Measurements from ENCODE around the gene DOCK7. TPM values are rescaled to one million over a fixed set of nuclear protein-coding genes. Genes with fewer than 3 reads are reported as not detected.

DOCK7 gene
- total RNA-seq (10 to 100 TPM; 33.1 to 38.3 TPM), polyA plus RNA-seq (ENCODE audit: insufficient read length in 6 of 6) (10 to 100 TPM; 43.3 to 53.8 (median 48.3) TPM)
- long read RNA-seq, donor 1, partial matches to known transcripts, result 0 of 3 reads
- long read RNA-seq, donor 1, other reads (novel, unspliced or antisense), result 0 of 3 reads
- long read RNA-seq, donor 2, full-length matches to known transcripts, result 4 of 10 reads
- long read RNA-seq, donor 2, partial matches to known transcripts, result 6 of 10 reads
- long read RNA-seq, donor 2, other reads (novel, unspliced or antisense), result 0 of 10 reads
- long read RNA-seq, donor 3, result 0 reads
- long read RNA-seq, donor 4, partial matches to known transcripts, result 3 of 5 reads
- long read RNA-seq, donor 4, other reads (novel, unspliced or antisense), result 0 of 5 reads
- long read RNA-seq, donor 5, full-length matches to known transcripts, result 2 of 10 reads
- long read RNA-seq, donor 5, partial matches to known transcripts, result 8 of 10 reads
- long read RNA-seq, donor 5, other reads (novel, unspliced or antisense), result 0 of 10 reads
- long read RNA-seq, donor 6, partial matches to known transcripts, result 7 of 8 reads
- long read RNA-seq, donor 6, other reads (novel, unspliced or antisense), result 0 of 8 reads
- long read RNA-seq, donor 7, partial matches to known transcripts, result 0 of 2 reads
- long read RNA-seq, donor 7, other reads (novel, unspliced or antisense), result 0 of 2 reads
- long read RNA-seq, donor 8, full-length matches to known transcripts, result 1 of 1 reads
- long read RNA-seq, donor 8, partial matches to known transcripts, result 0 of 1 reads
- long read RNA-seq, donor 8, other reads (novel, unspliced or antisense), result 0 of 1 reads
- long read RNA-seq, donor 9, result 0 reads
- long read RNA-seq, donor 10, partial matches to known transcripts, result 3 of 4 reads
- long read RNA-seq, donor 10, other reads (novel, unspliced or antisense), result 0 of 4 reads
- long read RNA-seq, donor 11, partial matches to known transcripts, result 18 of 18 reads
- long read RNA-seq, donor 11, other reads (novel, unspliced or antisense), result 0 of 18 reads
- long read RNA-seq, donor 12, result 0 reads

GRCh38 chr1:62687903-62688686 is at the start of gene DOCK7:
TSS of gene DOCK7 (minus strand) at chr1:62688386. CDS start at chr1:62688264, 122 bp downstream.
- H3K9me3 ChIP-seq, result no peaks in the 10 kb centered on the region
- DNase-seq (peak; percentile 71 to 93 (median 81)), ATAC-seq (peak; percentile 95)
- TF ChIP-seq CTCF (IDR thresholded peaks at IDR 0.05), result no peak
- H3K4me3 ChIP-seq, result peak within 1 kb of the TSS; percentile 65 to 84
- intact Hi-C loops (cut with DNase I), result no loop called here
- H3K4me1 ChIP-seq, result peaks cover 11 to 33% of the 10 kb centered on the region in 2 donors
- H3K27ac ChIP-seq, result peak within 1 kb of the TSS; percentile 71 to 85
- H3K27me3 ChIP-seq, result no peaks in the 10 kb centered on the region
- H3K36me3 ChIP-seq, result no peaks in the 10 kb centered on the region

- no peaks in the 10 kb centered on the region for H3K27me3 ChIP-seq
- no peaks in the 10 kb centered on the region for H3K4me1 ChIP-seq
- intact Hi-C loops (cut with DNase I), result no loop called here
- TF ChIP-seq CTCF (IDR thresholded peaks at IDR 0.05), result no peak
- no peaks in the 10 kb centered on the region for H3K9me3 ChIP-seq
- H3K27ac ChIP-seq, result no peak overlapping the region
- ATAC-seq (no peak), DNase-seq (no peak)
- no peak overlapping the region for H3K4me3 ChIP-seq
- no peaks in the 10 kb centered on the region for H3K36me3 ChIP-seq
Measured at GRCh38 chr1:62735491-62736171, 47.4 kb upstream of the DOCK7 start.

- Histone ChIP-seq H3K9me3 (no peaks in the 10 kb centered on the region), H3K27ac (no peak overlapping the region), H3K4me1 (no peaks in the 10 kb centered on the region), H3K36me3 (no peaks in the 10 kb centered on the region), H3K27me3 (no peaks in the 10 kb centered on the region), H3K4me3 (no peak overlapping the region)
- DNase-seq (no peak), ATAC-seq (no peak)
- intact Hi-C loops (cut with DNase I), result no loop called here
- TF ChIP-seq CTCF (IDR thresholded peaks at IDR 0.05), result no peak
Measured at GRCh38 chr1:62732331-62732730, 44.1 kb upstream of the DOCK7 start.

GRCh38 chr1:62728963-62729362 is 40.8 kb upstream of the DOCK7 start:
- Histone ChIP-seq H3K4me3 (no peak overlapping the region), H3K27ac (no peak overlapping the region), H3K36me3 (no peaks in the 10 kb centered on the region), H3K27me3 (no peaks in the 10 kb centered on the region), H3K9me3 (no peaks in the 10 kb centered on the region), H3K4me1 (no peaks in the 10 kb centered on the region)
- TF ChIP-seq CTCF (IDR thresholded peaks at IDR 0.05), result no peak
- no peak for ATAC-seq
- DNase-seq, result no peak
- intact Hi-C loops (cut with DNase I), result no loop called here

Data from left lung (tissue), 14 donors.